SK-N-SH (cell line): Measurements from ENCODE around the gene CAST. TPM values are rescaled to one million over a fixed set of nuclear protein-coding genes. Genes with fewer than 3 reads are reported as not detected.

Experiments used
- CTCF ChIA-PET: fragments of 300-600, 350-600 bp; formaldehyde crosslinking; extraction: SDS; loops from one replicate; lab custom pipeline; 2021; lab: Yijun Ruan, JAX
- POLR2A ChIA-PET: fragments of 350-600 bp; sonication (Branson Sonifier 250); formaldehyde crosslinking; extraction: SDS; loops from one replicate; lab custom pipeline; 2020; ENCODE audit warnings: antibody characterized with exemption, inconsistent platforms; lab: Yijun Ruan, JAX
- DNase-seq: peaks from one replicate; pipeline ENCODE4 v3.0.0; 2012
- H2AFZ ChIP-seq: fragments of 200-600 bp; sonication (generic); 2 replicates; pipeline ENCODE4 v1.8.1; 2016; ENCODE audit warnings: antibody characterized with exemption, mild to moderate bottlenecking, low read depth
- H3F3A ChIP-seq: fragments of 200-600 bp; sonication (generic); replicated peaks from 2 replicates; pipeline ENCODE3; 2016; ENCODE audit warnings: antibody characterized with exemption, mild to moderate bottlenecking; ENCODE audit not compliant: insufficient read depth
- H3K27ac ChIP-seq, 2 experiments: fragments of 200-500 bp in 1 of 2; fragments of 200-600 bp in 1 of 2; sonication (Bioruptor generic) in 1 of 2; sonication (generic), shearing (Covaris generic) in 1 of 2; 2 replicates each; pipeline versions ENCODE4 v1.5.1 to v1.6.1; 2014 to 2016; ENCODE audit warnings: low read depth in 2 of 2, inconsistent platforms in 1 of 2, low read length in 1 of 2, mild to moderate bottlenecking in 1 of 2, mixed read lengths in 1 of 2
- H3K27me3 ChIP-seq: fragments of 200-600 bp; sonication (generic), shearing (Covaris generic); 2 replicates; pipeline ENCODE4 v1.6.1; 2016; ENCODE audit warnings: mixed run types; ENCODE audit not compliant: insufficient read depth
- H3K36me3 ChIP-seq, 2 experiments: fragments of 200-500 bp in 1 of 2; fragments of 200-600 bp in 1 of 2; sonication (Bioruptor generic) in 1 of 2; sonication (generic) in 1 of 2; replicated peaks in 1 of 2; 2 replicates each; pipeline versions ENCODE3 to v1.5.1; 2014 to 2016; ENCODE audit warnings: low read length in 1 of 2, mild to moderate bottlenecking in 1 of 2; ENCODE audit not compliant: insufficient read depth in 2 of 2, control insufficient read depth in 1 of 2
- H3K4me1 ChIP-seq, 2 experiments: fragments of 200-500 bp in 1 of 2; fragments of 200-600 bp in 1 of 2; sonication (Bioruptor generic) in 1 of 2; sonication (generic), shearing (Covaris generic) in 1 of 2; 2 replicates each; pipeline versions ENCODE4 v1.5.1 to v1.6.1; 2014 to 2016; ENCODE audit warnings: low read depth in 1 of 2, low read length in 1 of 2, mixed run types in 1 of 2; ENCODE audit not compliant: insufficient read depth in 2 of 2, control insufficient read depth in 1 of 2
- H3K4me2 ChIP-seq: fragments of 200-600 bp; sonication (generic), shearing (Covaris generic); 2 replicates; pipeline ENCODE4 v1.6.1; 2017; ENCODE audit warnings: mixed run types
- H3K4me3 ChIP-seq, 2 experiments: fragments of 200-500 bp in 1 of 2; fragments of 200-600 bp in 1 of 2; sonication (Bioruptor generic) in 1 of 2; sonication (generic), shearing (Covaris generic) in 1 of 2; 2 replicates each; pipeline versions ENCODE4 v1.5.1 to v1.8.1; 2014 to 2016; ENCODE audit warnings: low read depth in 2 of 2, inconsistent platforms in 1 of 2, low read length in 1 of 2, mild to moderate bottlenecking in 1 of 2, mixed read lengths in 1 of 2, moderate library complexity in 1 of 2
- H3K79me2 ChIP-seq: fragments of 200-600 bp; sonication (generic); 2 replicates; pipeline ENCODE4 v1.8.1; 2017; ENCODE audit warnings: mild to moderate bottlenecking; ENCODE audit not compliant: insufficient read depth
- H3K9ac ChIP-seq: fragments of 200-600 bp; sonication (generic); 2 replicates; pipeline ENCODE4 v1.6.1; 2017; ENCODE audit warnings: mixed run types
- H3K9me2 ChIP-seq: fragments of 200-600 bp; sonication (generic); 2 replicates; pipeline ENCODE4 v1.6.1; 2017; ENCODE audit warnings: mixed run types
- H3K9me3 ChIP-seq: fragments of 200-600 bp; sonication (generic); 2 replicates; pipeline ENCODE4 v1.6.1; 2017; ENCODE audit warnings: mixed run types, mild to moderate bottlenecking, moderate library complexity
- H4K20me1 ChIP-seq: fragments of 200-600 bp; sonication (generic); 2 replicates; pipeline ENCODE4 v1.6.1; 2017; ENCODE audit warnings: mild to moderate bottlenecking, mixed run types; ENCODE audit not compliant: insufficient read depth
- ELF1 ChIP-seq: IDR thresholded peaks from 2 replicates; pipeline ENCODE4 v1.4.0; 2012
- EZH2phosphoT487 ChIP-seq: fragments of 200-600 bp; sonication (generic); IDR thresholded peaks from 2 replicates; pipeline ENCODE4 v1.6.1; 2017; ENCODE audit warnings: low read depth, mixed run types, mild to moderate bottlenecking, antibody characterized with exemption, moderate library complexity, borderline replicate concordance
- FOSL2 ChIP-seq: IDR thresholded peaks from 2 replicates; pipeline ENCODE4 v1.4.0; 2012; ENCODE audit warnings: low read depth, mild to moderate bottlenecking, moderate library complexity, borderline replicate concordance
- FOXJ3 ChIP-seq: sonication (generic); formaldehyde crosslinking; IDR thresholded peaks from 2 replicates; pipeline ENCODE4 v1.5.1; 2020; ENCODE audit warnings: mild to moderate bottlenecking, missing genetic modification reagents
- FOXM1 ChIP-seq: IDR thresholded peaks from 2 replicates; pipeline ENCODE4 v1.4.0; 2012; ENCODE audit warnings: low read depth, mild to moderate bottlenecking
- GABPA ChIP-seq: IDR thresholded peaks from 2 replicates; pipeline ENCODE4 v1.4.0; 2012; ENCODE audit warnings: low read depth, mild to moderate bottlenecking
- JUND ChIP-seq: IDR thresholded peaks from 2 replicates; pipeline ENCODE4 v1.4.0; 2012
- MAX ChIP-seq: IDR thresholded peaks from 2 replicates; pipeline ENCODE4 v1.4.0; 2012; ENCODE audit warnings: low read depth
- NFIC ChIP-seq: IDR thresholded peaks from 2 replicates; pipeline ENCODE4 v1.4.0; 2012; ENCODE audit warnings: borderline replicate concordance
- PBX3 ChIP-seq: IDR thresholded peaks from 2 replicates; pipeline ENCODE4; 2012
- POLR2AphosphoS5 ChIP-seq: IDR thresholded peaks from 2 replicates; pipeline ENCODE4 v1.6.1; 2012; ENCODE audit warnings: low read depth, low read length
- RAD21 ChIP-seq: IDR thresholded peaks from 2 replicates; pipeline ENCODE4 v1.6.1; 2012; ENCODE audit warnings: mild to moderate bottlenecking, low read length
- RCOR1 ChIP-seq: fragments of 150-350 bp; IDR thresholded peaks from 2 replicates; pipeline ENCODE4 v1.6.1; 2017; ENCODE audit warnings: antibody characterized with exemption, low read length
- REST ChIP-seq: IDR thresholded peaks from 2 replicates; pipeline ENCODE4 v1.6.1; 2012; ENCODE audit warnings: mild to moderate bottlenecking, low read depth, low read length, moderate library complexity
- RXRA ChIP-seq: IDR thresholded peaks from 2 replicates; pipeline ENCODE4 v1.4.0; 2012; ENCODE audit warnings: low read depth, mild to moderate bottlenecking, borderline replicate concordance
- SIN3A ChIP-seq: IDR thresholded peaks from 2 replicates; pipeline ENCODE4 v1.6.1; 2012; ENCODE audit warnings: low read depth, mild to moderate bottlenecking, low read length, moderate library complexity, borderline replicate concordance
- TAF1 ChIP-seq: IDR thresholded peaks from 2 replicates; pipeline ENCODE4 v1.6.1; 2012; ENCODE audit warnings: low read depth, mild to moderate bottlenecking, low read length, moderate library complexity, borderline replicate concordance
- TCF12 ChIP-seq: IDR thresholded peaks from 2 replicates; pipeline ENCODE4 v1.4.0; 2012
- TEAD4 ChIP-seq: IDR thresholded peaks from 2 replicates; pipeline ENCODE4 v1.4.0; 2012; ENCODE audit warnings: mild to moderate bottlenecking, borderline replicate concordance; ENCODE audit not compliant: insufficient read depth
- USF1 ChIP-seq: IDR thresholded peaks from 2 replicates; pipeline ENCODE4 v1.4.0; 2012; ENCODE audit warnings: low read depth, borderline replicate concordance
- WGBS: methylation state at CpG from one replicate; pipeline ENCODE4 v1.1.6; 2017; ENCODE audit warnings: low lambda C conversion rate; 5-methylcytosine and 5-hydroxymethylcytosine counted together
- polyA plus RNA-seq, 3 experiments: library from polyadenylated mRNA; depleted of rRNA; stranded (reverse); fragments of >200 nt; gene quantifications; 2 replicates each; pipeline ENCODE4 v1.2.3, GENCODE V29; 2012
- TF ChIP-seq, protein P1 (sequence below): fragments of 150-350 bp; IDR thresholded peaks from 2 replicates; pipeline ENCODE4 v1.6.1; 2016; ENCODE audit warnings: mild to moderate bottlenecking, low read depth, low read length

Gene CAST
- polyA plus RNA-seq, 1 of the 3 experiments (the other 2 are of a cell fraction) = 82.9 TPM

DNA sequence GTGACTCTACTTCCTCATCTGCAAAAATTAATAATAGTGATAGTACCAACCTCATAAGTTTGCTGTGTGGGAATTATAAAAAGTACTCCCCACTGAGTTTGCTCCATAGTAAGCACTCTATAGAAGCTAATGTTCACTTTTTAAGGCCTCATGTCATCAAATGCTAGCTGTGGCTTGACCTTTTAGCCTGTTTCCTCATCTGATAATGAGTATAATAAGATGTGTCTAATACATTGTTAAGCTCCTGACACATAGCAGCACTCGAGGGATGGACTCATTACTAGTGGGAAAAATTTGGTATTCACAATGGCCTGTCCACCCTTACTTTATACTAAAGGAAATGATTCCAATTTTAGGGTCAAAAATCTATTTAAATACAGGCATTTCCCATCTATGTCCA, 26.1 kb upstream of the CAST start (continued):
- TF ChIP-seq POLR2AphosphoS5 (no peak), RAD21 (no peak), SIN3A (no peak), GABPA (no peak), NFIC (no peak), MAX (no peak), TAF1 (no peak)
- TF ChIP-seq, protein P1, sequence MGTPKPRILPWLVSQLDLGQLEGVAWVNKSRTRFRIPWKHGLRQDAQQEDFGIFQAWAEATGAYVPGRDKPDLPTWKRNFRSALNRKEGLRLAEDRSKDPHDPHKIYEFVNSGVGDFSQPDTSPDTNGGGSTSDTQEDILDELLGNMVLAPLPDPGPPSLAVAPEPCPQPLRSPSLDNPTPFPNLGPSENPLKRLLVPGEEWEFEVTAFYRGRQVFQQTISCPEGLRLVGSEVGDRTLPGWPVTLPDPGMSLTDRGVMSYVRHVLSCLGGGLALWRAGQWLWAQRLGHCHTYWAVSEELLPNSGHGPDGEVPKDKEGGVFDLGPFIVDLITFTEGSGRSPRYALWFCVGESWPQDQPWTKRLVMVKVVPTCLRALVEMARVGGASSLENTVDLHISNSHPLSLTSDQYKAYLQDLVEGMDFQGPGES = no peak

GRCh38 chr5:96636594-96636993, 25.6 kb upstream of the CAST start:
- TF ChIP-seq FOXM1 (no peak), RCOR1 (no peak), JUND (no peak), RXRA (no peak), USF1 (no peak), TCF12 (no peak), PBX3 (no peak), REST (no peak), SIN3A (no peak), ELF1 (no peak), FOXJ3 (CRISPR knock-in tag) (no peak), RAD21 (no peak), FOSL2 (no peak), EZH2phosphoT487 (no peak), TEAD4 (no peak)
- H3K9ac ChIP-seq = no peak overlapping the region
- H3K27me3 ChIP-seq = no peaks in the 10 kb centered on the region
- no peaks in the 10 kb centered on the region for H3K36me3 ChIP-seq
- no peaks in the 10 kb centered on the region for H3K9me2 ChIP-seq
- ChIA-PET POLR2A (no interaction called here), CTCF (interaction anchor here (0.6 to 1.3 kb wide), 5 partner anchors 22 to 497 kb away, joined by 3 to 6 read pairs (median 3); no protein-coding TSS in a partner anchor)
- H3K4me3 ChIP-seq = no peak overlapping the region
- no peak overlapping the region for H3K27ac ChIP-seq
- no peaks in the 10 kb centered on the region for H3F3A ChIP-seq
- DNase-seq = no peak
- H3K79me2 ChIP-seq = no peaks in the 10 kb centered on the region
- H2AFZ ChIP-seq = no peak overlapping the region
- H3K4me1 ChIP-seq = no peaks in the 10 kb centered on the region
- no peaks in the 10 kb centered on the region for H3K9me3 ChIP-seq
- H4K20me1 ChIP-seq = no peaks in the 10 kb centered on the region
- no peak overlapping the region for H3K4me2 ChIP-seq
- 89% methylated on average over 4 of the region's 4 CpGs for WGBS
